Lower lobe of right lung (tissue), 2 donors: Measurements from ENCODE around the gene CSRP2. TPM values are rescaled to one million over a fixed set of nuclear protein-coding genes. Genes with fewer than 3 reads are reported as not detected.

Source experiments
- ATAC-seq, 2 donors: fragments of 200-7000 bp; cut with Tn5 transposase; one replicate each; pipeline ENCODE4 v1.9.1; 2020 to 2022; ENCODE audit warnings: mild to moderate bottlenecking in 2 of 2, moderate library complexity in 2 of 2
- DNase-seq: peaks from one replicate; pipeline ENCODE4 v3.0.0-alpha.2; 2020
- H3K27ac ChIP-seq: fragments of 200-600 bp; one replicate; pipeline ENCODE4 v1.8.0; 2022
- H3K27me3 ChIP-seq: fragments of 200-600 bp; one replicate; pipeline ENCODE4 v1.8.0; 2022; ENCODE audit warnings: low read depth
- H3K36me3 ChIP-seq: fragments of 200-600 bp; one replicate; pipeline ENCODE4 v1.8.0; 2022; ENCODE audit warnings: mild to moderate bottlenecking
- H3K4me1 ChIP-seq: fragments of 200-600 bp; one replicate; pipeline ENCODE4 v1.8.0; 2022
- H3K4me3 ChIP-seq: fragments of 200-600 bp; one replicate; pipeline ENCODE4 v1.8.0; 2022; ENCODE audit warnings: mild to moderate bottlenecking
- H3K9me3 ChIP-seq: fragments of 200-600 bp; one replicate; pipeline ENCODE4 v1.8.0; 2022
- CTCF ChIP-seq: fragments of 200-600 bp; IDR thresholded peaks from one replicate; pipeline ENCODE4 v1.8.0; 2022; ENCODE audit warnings: antibody characterized with exemption, mild to moderate bottlenecking
- intact Hi-C: fragments of 100-400 bp; cut with DNase I; formaldehyde crosslinking; loops from one replicate; pipeline ENCODE4 v1.11.0; 2022
- total RNA-seq: library from RNA; stranded (reverse); fragmentation: NEBNext Ultra II Directional; extraction: Animal tissue kit (Norgen Biotek cat#: 25700); gene quantifications from one replicate; pipeline ENCODE4 v1.2.1, GENCODE V29; 2021
- donor health status: DM: no; HTN: yes; CAD: no; lungs with severe emphysema.

The CSRP2 gene
- total RNA-seq, 1 donor from 2014 or later = 23.3 TPM

GRCh38 chr12:76921100-76921471 lies 42.3 kb upstream of the CSRP2 start:
- no peak for TF ChIP-seq CTCF
- H3K4me3 ChIP-seq = no peak overlapping the region
- no peaks in the 10 kb centered on the region for H3K9me3 ChIP-seq
- intact Hi-C loops = no loop called here
- no peaks in the 10 kb centered on the region for H3K27me3 ChIP-seq
- no peak for ATAC-seq
- no peak for DNase-seq
- no peak overlapping the region for H3K27ac ChIP-seq
- H3K4me1 ChIP-seq = peaks cover 4% of the 10 kb centered on the region
- no peaks in the 10 kb centered on the region for H3K36me3 ChIP-seq

- no peaks in the 10 kb centered on the region for H3K27me3 ChIP-seq
- TF ChIP-seq CTCF = no peak
- peaks cover 5% of the 10 kb centered on the region for H3K4me1 ChIP-seq
- no peaks in the 10 kb centered on the region for H3K36me3 ChIP-seq
- intact Hi-C loops = no loop called here
- ATAC-seq = no peak
- DNase-seq = no peak
- no peaks in the 10 kb centered on the region for H3K9me3 ChIP-seq
- H3K4me3 ChIP-seq = no peak overlapping the region
- no peak overlapping the region for H3K27ac ChIP-seq
Observed at GRCh38 chr12:76920172-76921099, 41.6 kb upstream of the CSRP2 start.

- no peak for ATAC-seq
- Histone ChIP-seq H3K4me3 (no peak overlapping the region), H3K4me1 (peaks cover 5% of the 10 kb centered on the region), H3K36me3 (no peaks in the 10 kb centered on the region), H3K27me3 (no peaks in the 10 kb centered on the region), H3K27ac (no peak overlapping the region), H3K9me3 (no peaks in the 10 kb centered on the region)
- DNase-seq = no peak
- intact Hi-C loops = no loop called here
- TF ChIP-seq CTCF = no peak
Observed at GRCh38 chr12:76919383-76920171, 40.8 kb upstream of the CSRP2 start.

GRCh38 chr12:76916170-76916540 lies 37.3 kb upstream of the CSRP2 start:
- ATAC-seq = no peak
- intact Hi-C loops = no loop called here
- no peak for TF ChIP-seq CTCF
- DNase-seq = no peak
- H3K27ac ChIP-seq = no peak overlapping the region
- H3K4me1 ChIP-seq = peaks cover 5% of the 10 kb centered on the region
- no peak overlapping the region for H3K4me3 ChIP-seq
- no peaks in the 10 kb centered on the region for H3K9me3 ChIP-seq
- H3K36me3 ChIP-seq = no peaks in the 10 kb centered on the region
- no peaks in the 10 kb centered on the region for H3K27me3 ChIP-seq

- H3K36me3 ChIP-seq = no peaks in the 10 kb centered on the region
- intact Hi-C loops = no loop called here
- peaks cover 5% of the 10 kb centered on the region for H3K4me1 ChIP-seq
- DNase-seq (no peak), ATAC-seq (no peak)
- no peaks in the 10 kb centered on the region for H3K27me3 ChIP-seq
- no peaks in the 10 kb centered on the region for H3K9me3 ChIP-seq
- H3K27ac ChIP-seq = peak overlapping the region; percentile 7
- no peak for TF ChIP-seq CTCF
- H3K4me3 ChIP-seq = no peak overlapping the region
Observed at GRCh38 chr12:76915361-76916169, 36.7 kb upstream of the CSRP2 start.
